Measurements from ENCODE around the gene FCHSD2. TPM values are rescaled to one million over a fixed set of nuclear protein-coding genes. Genes with fewer than 3 reads are reported as not detected.

Gene FCHSD2
- total and polyA plus RNA-seq, 9 of the 15 experiments (the other 6 are each of a cell fraction or from before 2014, with no cell fraction given), result 1.8 to 14.7 (median 6.4) TPM

GRCh38 chr11:73162196-73162740 lies 20.1 kb upstream of the FCHSD2 start (continued):
- TF ChIP-seq BCOR (IDR thresholded peaks at IDR 0.05) (no peak), MXI1 (IDR thresholded peaks at IDR 0.05; ENCODE audit: low read depth, low read length) (no peak), U2AF1 (optimal IDR thresholded peaks at IDR 0.05; ENCODE audit: low read depth, low read length) (no peak), ELF1 (tag; IDR thresholded peaks at IDR 0.05) (no peak), SETDB1 (IDR thresholded peaks at IDR 0.05; ENCODE audit: low read length) (no peak), BRD4 (IDR thresholded peaks at IDR 0.05) (no peak), POLR3G (IDR thresholded peaks at IDR 0.05; ENCODE audit: extremely low read depth, insufficient read length, insufficient replicate concordance) (no peak), ZNF592 (IDR thresholded peaks at IDR 0.05) (peak; percentile 61), BHLHE40 (IDR thresholded peaks at IDR 0.05; ENCODE audit: low read length) (peak; percentile 79), TAF1 (IDR thresholded peaks at IDR 0.05; ENCODE audit: control insufficient read depth, extremely low read depth, insufficient read depth, low read length, severe bottlenecking) (no peak), HOMEZ (CRISPR knock-in tag; IDR thresholded peaks at IDR 0.05) (no peak), ZNF12 (CRISPR knock-in tag; IDR thresholded peaks at IDR 0.05) (no peak), ARID3B (CRISPR knock-in tag; IDR thresholded peaks at IDR 0.05; ENCODE audit: borderline replicate concordance) (no peak), GABPB1 (CRISPR knock-in tag; IDR thresholded peaks at IDR 0.05) (no peak), MXD1 (CRISPR knock-in tag; IDR thresholded peaks at IDR 0.05; ENCODE audit: borderline replicate concordance, poor library complexity, severe bottlenecking) (no peak), ZFX (CRISPR knock-in tag; IDR thresholded peaks at IDR 0.05) (no peak), ZNF282 (CRISPR knock-in tag; IDR thresholded peaks at IDR 0.05) (no peak), RFX7 (CRISPR knock-in tag; IDR thresholded peaks at IDR 0.05) (no peak), TAF9B (IDR thresholded peaks at IDR 0.05; ENCODE audit: partially characterized antibody) (no peak), ZNF165 (CRISPR knock-in tag; IDR thresholded peaks at IDR 0.05; ENCODE audit: borderline replicate concordance) (no peak), ZNF717 (CRISPR knock-in tag; IDR thresholded peaks at IDR 0.05) (no peak), HSF4 (CRISPR knock-in tag; IDR thresholded peaks at IDR 0.05; ENCODE audit: borderline replicate concordance) (no peak)

All from K562 (cell line).